ENCODE data around the gene TP53AIP1.

TP53AIP1 gene

DNA sequence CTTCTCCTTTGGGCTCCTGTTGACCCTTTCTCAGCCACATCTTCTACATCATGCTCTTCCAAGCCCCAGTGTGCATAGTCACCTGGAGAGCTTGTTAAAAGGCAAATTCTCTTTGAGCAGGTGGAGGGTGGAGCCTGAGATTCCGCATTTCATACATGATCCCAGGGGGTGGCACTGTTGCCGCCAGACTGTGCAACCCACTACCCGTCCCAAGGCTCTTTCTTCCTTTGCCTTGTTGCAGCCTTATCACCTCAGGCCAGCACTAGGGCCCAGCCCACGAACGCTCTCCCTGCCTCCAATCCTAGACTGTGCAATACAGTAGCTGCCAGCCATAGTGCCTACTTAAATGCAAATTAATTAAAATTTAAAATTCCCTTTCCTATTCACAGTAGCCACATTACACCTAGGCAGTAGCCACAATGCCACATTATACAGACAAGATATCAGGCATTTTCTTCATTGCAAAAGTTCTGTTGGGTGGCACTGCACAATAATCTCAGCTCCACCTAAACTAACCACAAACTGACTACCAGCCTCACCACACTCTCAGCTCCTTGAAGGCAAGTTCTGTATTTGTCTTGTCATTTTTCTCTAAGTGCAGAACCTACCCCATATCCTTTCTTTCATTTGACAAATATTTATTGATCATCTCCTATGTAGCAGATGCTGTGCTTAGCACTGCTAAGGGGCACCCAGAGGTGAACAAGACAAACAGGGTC, 56.1 kb downstream of the TP53AIP1 start:
- DNase-seq: peak; percentile 12

Measured in activated CD4-positive, CD25-positive, alpha-beta regulatory T cell treated with anti-CD3 and anti-CD28 coated beads, Interleukin-2, amount 50 U/mL, for 72 hours (primary cell).